Glutamatergic neuron (in vitro differentiated cells): ENCODE results near the gene KCNQ1. TPM values are rescaled to one million over a fixed set of nuclear protein-coding genes. Genes with fewer than 3 reads are reported as not detected.

ENCODE experiments used
- DNase-seq: peaks from one replicate; pipeline ENCODE4 v3.0.0; 2022
- H3K27ac Mint-ChIP-seq: one replicate; pipeline ENCODE4 v1.8.0; 2020; ENCODE audit warnings: mild to moderate bottlenecking, mixed read lengths, inconsistent platforms; ENCODE audit not compliant: unreplicated experiment
- H3K27me3 Mint-ChIP-seq: one replicate; pipeline ENCODE4 v1.8.0; 2020; ENCODE audit warnings: mild to moderate bottlenecking, moderate library complexity, mixed read lengths, inconsistent platforms; ENCODE audit not compliant: unreplicated experiment
- H3K36me3 Mint-ChIP-seq: one replicate; pipeline ENCODE4 v1.8.0; 2020; ENCODE audit warnings: mild to moderate bottlenecking, mixed read lengths, inconsistent platforms; ENCODE audit not compliant: unreplicated experiment
- H3K4me1 Mint-ChIP-seq: one replicate; pipeline ENCODE4 v1.8.0; 2020; ENCODE audit warnings: mild to moderate bottlenecking, low read depth, mixed read lengths, inconsistent platforms; ENCODE audit not compliant: unreplicated experiment
- H3K4me3 Mint-ChIP-seq: one replicate; pipeline ENCODE4 v1.8.0; 2020; ENCODE audit warnings: mild to moderate bottlenecking, mixed read lengths, inconsistent platforms; ENCODE audit not compliant: unreplicated experiment
- H3K9me3 Mint-ChIP-seq: one replicate; pipeline ENCODE4 v1.8.0; 2020; ENCODE audit warnings: mild to moderate bottlenecking, moderate library complexity, mixed read lengths, inconsistent platforms; ENCODE audit not compliant: unreplicated experiment
- total RNA-seq: library from RNA; stranded (reverse); fragmentation: NEBNext Ultra II Directional; extraction: Animal tissue kit (Norgen Biotek cat#: 25700); gene quantifications from one replicate; pipeline ENCODE4 v1.2.1, GENCODE V29; 2021; ENCODE audit not compliant: unreplicated experiment
- TF ChIP-seq, protein P1 (sequence below): fragments of 200-600 bp; sonication (generic); IDR thresholded peaks from one replicate; pipeline ENCODE4 v1.5.0; 2021; ENCODE audit not compliant: partially characterized antibody, unreplicated experiment

KCNQ1 gene
- total RNA-seq, 1 donor from 2014 or later: 0.44 TPM

DNA sequence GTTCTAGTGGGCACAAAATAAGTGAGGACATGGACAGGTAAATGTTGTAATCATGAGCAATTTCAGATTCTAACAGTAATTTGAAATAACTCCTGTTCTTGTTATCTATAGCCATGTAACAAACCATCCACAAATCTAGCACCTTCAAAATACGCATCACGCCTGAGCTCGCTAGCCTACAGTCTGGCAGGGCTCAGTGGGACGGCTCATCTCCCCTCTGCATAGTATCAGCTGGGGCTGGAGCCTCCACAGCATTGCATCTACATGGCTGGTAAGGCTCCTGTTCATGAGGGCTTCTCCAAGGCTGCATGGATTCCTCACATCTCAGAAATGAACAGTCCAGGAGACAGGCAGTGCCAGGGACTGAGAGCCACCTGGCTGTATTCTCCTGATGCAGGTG, 112.6 kb downstream of the KCNQ1 start:
- Mint-ChIP-seq H3K4me1 (peaks cover 4% of the 10 kb centered on the region), H3K27me3 (peaks cover 2% of the 10 kb centered on the region), H3K4me3 (no peak overlapping the region), H3K27ac (no peak overlapping the region), H3K36me3 (peaks cover 16% of the 10 kb centered on the region), H3K9me3 (peaks cover 5% of the 10 kb centered on the region)
- TF ChIP-seq, protein P1, sequence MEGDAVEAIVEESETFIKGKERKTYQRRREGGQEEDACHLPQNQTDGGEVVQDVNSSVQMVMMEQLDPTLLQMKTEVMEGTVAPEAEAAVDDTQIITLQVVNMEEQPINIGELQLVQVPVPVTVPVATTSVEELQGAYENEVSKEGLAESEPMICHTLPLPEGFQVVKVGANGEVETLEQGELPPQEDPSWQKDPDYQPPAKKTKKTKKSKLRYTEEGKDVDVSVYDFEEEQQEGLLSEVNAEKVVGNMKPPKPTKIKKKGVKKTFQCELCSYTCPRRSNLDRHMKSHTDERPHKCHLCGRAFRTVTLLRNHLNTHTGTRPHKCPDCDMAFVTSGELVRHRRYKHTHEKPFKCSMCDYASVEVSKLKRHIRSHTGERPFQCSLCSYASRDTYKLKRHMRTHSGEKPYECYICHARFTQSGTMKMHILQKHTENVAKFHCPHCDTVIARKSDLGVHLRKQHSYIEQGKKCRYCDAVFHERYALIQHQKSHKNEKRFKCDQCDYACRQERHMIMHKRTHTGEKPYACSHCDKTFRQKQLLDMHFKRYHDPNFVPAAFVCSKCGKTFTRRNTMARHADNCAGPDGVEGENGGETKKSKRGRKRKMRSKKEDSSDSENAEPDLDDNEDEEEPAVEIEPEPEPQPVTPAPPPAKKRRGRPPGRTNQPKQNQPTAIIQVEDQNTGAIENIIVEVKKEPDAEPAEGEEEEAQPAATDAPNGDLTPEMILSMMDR: no peak
- DNase-seq: peak; percentile 2

DNA sequence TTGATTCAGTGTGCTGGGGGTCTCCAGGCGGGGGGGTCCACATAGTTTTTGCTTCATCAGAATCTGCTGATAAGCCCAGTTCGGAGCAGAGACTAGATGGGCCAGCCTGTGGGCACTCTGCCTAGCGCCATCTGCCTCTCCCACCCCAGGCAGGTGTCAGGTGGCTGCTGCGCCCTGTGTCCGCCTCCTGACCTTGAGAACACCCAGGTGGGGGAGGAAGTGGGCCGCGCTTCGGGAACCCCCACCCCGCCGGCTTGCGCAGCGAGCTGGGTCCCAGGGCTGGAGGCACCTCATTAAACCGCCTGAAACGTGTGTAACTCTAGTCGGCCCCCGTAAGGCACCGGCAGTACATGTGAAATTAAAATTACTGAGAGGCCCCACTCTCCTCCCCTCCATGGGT, 113.6 kb downstream of the KCNQ1 start:
- Mint-ChIP-seq H3K27me3 (peaks cover 2% of the 10 kb centered on the region), H3K27ac (no peak overlapping the region), H3K4me1 (peaks cover 8% of the 10 kb centered on the region), H3K9me3 (peaks cover 8% of the 10 kb centered on the region), H3K4me3 (no peak overlapping the region), H3K36me3 (peaks cover 16% of the 10 kb centered on the region)
- TF ChIP-seq, protein P1: no peak
- peak; percentile 6 for DNase-seq

DNA sequence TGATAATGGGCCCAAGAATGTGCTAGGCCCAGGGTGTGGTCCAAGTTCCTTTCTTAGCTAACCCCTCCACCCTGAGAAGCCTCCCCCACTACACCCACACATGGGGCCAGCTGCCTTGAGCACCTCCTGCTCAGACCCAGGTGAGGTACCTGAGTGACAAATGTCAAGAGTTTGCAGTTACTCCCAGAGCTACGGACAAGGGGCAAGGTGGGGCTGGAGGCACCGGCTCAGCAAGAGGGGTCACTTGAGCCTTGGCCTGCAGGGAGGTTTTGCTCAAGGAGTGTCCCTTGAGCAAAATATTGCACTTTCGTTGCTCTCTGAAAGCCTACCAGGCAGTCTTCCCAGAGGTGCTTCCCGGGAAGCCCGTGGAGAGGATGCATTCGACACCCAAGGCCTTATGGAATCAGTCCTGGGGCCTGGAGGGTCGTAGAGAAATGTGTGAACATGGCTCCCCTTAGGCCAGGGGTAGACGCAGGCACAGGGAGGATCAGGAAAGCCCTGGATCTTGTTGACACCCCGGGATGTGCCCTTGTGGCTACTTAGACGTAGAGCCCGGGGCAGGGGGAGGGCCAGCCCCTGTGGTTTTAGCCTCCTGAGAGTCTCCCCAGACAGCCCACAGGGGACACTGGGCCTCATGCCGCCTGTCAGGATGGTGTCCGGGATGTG, 114.2 kb downstream of the KCNQ1 start:
- TF ChIP-seq, protein P1: no peak
- H3K4me1 Mint-ChIP-seq: peaks cover 8% of the 10 kb centered on the region
- peaks cover 16% of the 10 kb centered on the region for H3K36me3 Mint-ChIP-seq
- peak; percentile 23 for DNase-seq
- H3K27me3 Mint-ChIP-seq: peaks cover 2% of the 10 kb centered on the region
- no peak overlapping the region for H3K27ac Mint-ChIP-seq
- no peak overlapping the region for H3K4me3 Mint-ChIP-seq
- H3K9me3 Mint-ChIP-seq: peaks cover 8% of the 10 kb centered on the region

DNA sequence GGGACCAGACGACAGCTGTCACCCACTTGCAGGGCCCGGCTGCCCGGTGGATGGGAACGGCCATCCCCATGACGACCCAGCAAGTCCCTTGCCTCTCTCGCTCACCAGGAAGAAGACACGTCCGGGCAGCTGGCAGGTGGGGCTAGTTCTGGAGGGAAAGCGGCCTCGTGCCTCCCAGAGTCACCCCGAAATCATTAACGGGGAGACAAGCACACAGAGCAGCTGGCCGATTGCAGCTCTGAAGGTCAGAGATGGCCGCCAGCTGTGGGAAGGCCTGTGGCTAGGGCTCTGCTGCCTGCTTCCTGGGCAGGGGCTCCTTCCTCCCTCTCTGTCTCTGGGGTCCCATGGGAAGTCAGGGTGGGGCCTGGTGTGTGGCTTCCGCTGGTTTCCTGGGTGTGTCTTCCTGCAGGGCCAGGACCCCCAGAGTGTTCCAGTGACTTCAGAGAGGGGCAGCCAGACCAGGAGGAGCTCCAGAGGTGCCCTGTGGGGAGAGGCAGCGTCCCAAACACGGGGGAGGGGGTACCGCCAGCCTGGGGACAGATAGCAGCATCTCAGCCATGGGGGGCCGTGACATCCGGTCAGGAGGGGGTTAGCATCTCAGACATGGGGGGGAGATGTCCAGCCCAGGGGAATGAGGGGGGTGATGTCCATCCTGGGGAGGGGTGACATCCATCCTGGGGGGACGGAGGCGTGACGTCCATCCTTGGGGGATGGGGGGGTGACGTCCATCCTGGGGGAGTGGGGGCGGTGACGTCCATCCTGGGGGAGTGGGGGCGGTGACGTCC, 114.9 kb downstream of the KCNQ1 start:
- peaks cover 8% of the 10 kb centered on the region for H3K9me3 Mint-ChIP-seq
- H3K4me1 Mint-ChIP-seq: peaks cover 6% of the 10 kb centered on the region
- H3K4me3 Mint-ChIP-seq: no peak overlapping the region
- peaks cover 2% of the 10 kb centered on the region for H3K27me3 Mint-ChIP-seq
- TF ChIP-seq, protein P1: no peak
- DNase-seq: peak; percentile 33
- peaks cover 16% of the 10 kb centered on the region for H3K36me3 Mint-ChIP-seq
- H3K27ac Mint-ChIP-seq: no peak overlapping the region
